Stomach (tissue), 19 donors: ENCODE data around the gene DMWD. TPM values are rescaled to one million over a fixed set of nuclear protein-coding genes. Genes with fewer than 3 reads are reported as not detected.

Source experiments
- DNase-seq, 2 donors: peaks; one replicate each; pipeline versions ENCODE4 v3.0.0 to v3.0.0-alpha.2; 2013 to 2019
- H3K27ac ChIP-seq, 5 donors: fragments of 200-600 bp in 4 of 5; sonication (generic) in 4 of 5; one replicate each; pipeline ENCODE4 v1.5.1; 2013 to 2019; ENCODE audit warnings: mild to moderate bottlenecking in 1 of 5, moderate library complexity in 1 of 5
- H3K27me3 ChIP-seq, 3 donors: fragments of 200-600 bp; sonication (generic); one replicate each; pipeline ENCODE4 v1.5.1; 2017 to 2019; ENCODE audit warnings: mixed run types in 1 of 3
- H3K36me3 ChIP-seq, 4 donors: fragments of 200-600 bp; sonication (generic); 1 replicate in 3 of 4; 2 replicates in 1 of 4; pipeline ENCODE4 v1.5.1; 2016 to 2019
- H3K4me1 ChIP-seq, 4 donors: fragments of 200-600 bp; sonication (generic); one replicate each; pipeline ENCODE4 v1.5.1; 2016 to 2019
- H3K4me3 ChIP-seq, 4 donors: fragments of 200-600 bp; sonication (generic) in 3 of 4; one replicate each; pipeline ENCODE4 v1.5.1; 2016 to 2019; ENCODE audit warnings: mild to moderate bottlenecking in 1 of 4
- H3K9me3 ChIP-seq, 4 donors: fragments of 200-600 bp; sonication (generic); one replicate each; pipeline ENCODE4 v1.5.1; 2016 to 2019
- EP300 ChIP-seq: sonication (generic); formaldehyde crosslinking; IDR thresholded peaks from one replicate; pipeline ENCODE4 v1.6.1; 2017; ENCODE audit warnings: antibody characterized with exemption
- POLR2A ChIP-seq, 4 donors: fragments of 450-650 bp; IDR thresholded peaks; one replicate each; pipeline ENCODE4 v1.6.1; 2016; ENCODE audit warnings: antibody characterized with exemption in 4 of 4, control low read depth in 2 of 4, mild to moderate bottlenecking in 1 of 4, moderate library complexity in 1 of 4
- POLR2AphosphoS5 ChIP-seq, 3 donors: sonication (generic); formaldehyde crosslinking; IDR thresholded peaks; one replicate each; pipeline ENCODE4 v1.6.1; 2016; ENCODE audit warnings: antibody characterized with exemption in 3 of 3
- WGBS, 5 donors: extraction: QIAGEN DNeasy Blood & Tissue Kit in 3 of 5; methylation state at CpG; one replicate each; pipeline versions ENCODE4 v1.1.5 to v1.1.7; 2013 to 2018; 5-methylcytosine and 5-hydroxymethylcytosine counted together
- intact Hi-C: fragments of 100-400 bp; cut with DNase I; formaldehyde crosslinking; loops from one replicate; pipeline ENCODE4 v1.15.1; 2023; ENCODE audit warnings: low total_unique reads
- long read RNA-seq, 10 donors: transcript quantifications; one replicate each; lab custom pipeline, GENCODE V29; 2026
- polyA plus RNA-seq, 3 donors: library from polyadenylated mRNA; stranded (reverse); fragments of 200-250 nt; gene quantifications; one replicate each; pipeline ENCODE4 v1.2.3, GENCODE V29; 2013
- total RNA-seq, 5 donors: library from RNA; depleted of rRNA; stranded (reverse); fragments of >200 nt; gene quantifications; one replicate each; pipeline versions ENCODE4 v1.1.0 to v1.2.3, GENCODE V29; 2014 to 2016
- TF ChIP-seq, protein P1 (sequence below), 7 experiments: fragments of 450-650 bp in 4 of 7; fragments of 200-600 bp in 3 of 7; sonication (generic) in 3 of 7; IDR thresholded peaks; one replicate each; pipeline ENCODE4 v1.5.1; 2016 to 2019; ENCODE audit warnings: antibody characterized with exemption in 7 of 7, control low read depth in 2 of 7, mild to moderate bottlenecking in 1 of 7
- donor health status: healthy with polysubstance abuse.
- donor health status: Bipolar disorder and iron deficiency.
- donor health status: healthy.

The DMWD gene, protein sequence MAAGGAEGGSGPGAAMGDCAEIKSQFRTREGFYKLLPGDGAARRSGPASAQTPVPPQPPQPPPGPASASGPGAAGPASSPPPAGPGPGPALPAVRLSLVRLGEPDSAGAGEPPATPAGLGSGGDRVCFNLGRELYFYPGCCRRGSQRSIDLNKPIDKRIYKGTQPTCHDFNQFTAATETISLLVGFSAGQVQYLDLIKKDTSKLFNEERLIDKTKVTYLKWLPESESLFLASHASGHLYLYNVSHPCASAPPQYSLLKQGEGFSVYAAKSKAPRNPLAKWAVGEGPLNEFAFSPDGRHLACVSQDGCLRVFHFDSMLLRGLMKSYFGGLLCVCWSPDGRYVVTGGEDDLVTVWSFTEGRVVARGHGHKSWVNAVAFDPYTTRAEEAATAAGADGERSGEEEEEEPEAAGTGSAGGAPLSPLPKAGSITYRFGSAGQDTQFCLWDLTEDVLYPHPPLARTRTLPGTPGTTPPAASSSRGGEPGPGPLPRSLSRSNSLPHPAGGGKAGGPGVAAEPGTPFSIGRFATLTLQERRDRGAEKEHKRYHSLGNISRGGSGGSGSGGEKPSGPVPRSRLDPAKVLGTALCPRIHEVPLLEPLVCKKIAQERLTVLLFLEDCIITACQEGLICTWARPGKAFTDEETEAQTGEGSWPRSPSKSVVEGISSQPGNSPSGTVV
- total RNA-seq (10 to 100 TPM in 4 of 5 donors, 1 to 10 TPM in 1; 5.3 to 52.1 (median 27.9) TPM), polyA plus RNA-seq (10 to 100 TPM; 12.8 to 17.4 (median 15.9) TPM)
- long read RNA-seq, donor 1, transcript DMWD-207 (1 exons, 782 nt), result major isoform, 7 of 10 reads
- long read RNA-seq, donor 1, partial matches to known transcripts, result 0 of 10 reads
- long read RNA-seq, donor 1, other reads (novel, unspliced or antisense), result 0 of 10 reads
- long read RNA-seq, donor 2, transcript DMWD-201 (5 exons, 3,305 nt), result major isoform, 5 of 11 reads
- long read RNA-seq, donor 2, partial matches to known transcripts, result 0 of 11 reads
- long read RNA-seq, donor 2, other reads (novel, unspliced or antisense), result 0 of 11 reads
- long read RNA-seq, donor 3, partial matches to known transcripts, result 0 of 6 reads
- long read RNA-seq, donor 3, other reads (novel, unspliced or antisense), result 0 of 6 reads
- long read RNA-seq, donor 4, partial matches to known transcripts, result 0 of 1 reads
- long read RNA-seq, donor 4, other reads (novel, unspliced or antisense), result 0 of 1 reads
- long read RNA-seq, donor 5, transcript DMWD-202 (4 exons, 3,292 nt), result major isoform, 8 of 22 reads
- long read RNA-seq, donor 5, partial matches to known transcripts, result 6 of 22 reads
- long read RNA-seq, donor 5, other reads (novel, unspliced or antisense), result 0 of 22 reads
- long read RNA-seq, donor 6, transcript DMWD-201 (5 exons, 3,305 nt), result minor isoform, 5 of 19 reads
- long read RNA-seq, donor 6, transcript DMWD-202 (4 exons, 3,292 nt), result minor isoform, 6 of 19 reads
- long read RNA-seq, donor 6, transcript DMWD-207 (1 exons, 782 nt), result major isoform, 7 of 19 reads
- long read RNA-seq, donor 6, partial matches to known transcripts, result 0 of 19 reads
- long read RNA-seq, donor 6, other reads (novel, unspliced or antisense), result 0 of 19 reads
- long read RNA-seq, donor 7, transcript DMWD-202 (4 exons, 3,292 nt), result major isoform, 5 of 16 reads
- long read RNA-seq, donor 7, partial matches to known transcripts, result 9 of 16 reads
- long read RNA-seq, donor 7, other reads (novel, unspliced or antisense), result 0 of 16 reads
- long read RNA-seq, donor 8, partial matches to known transcripts, result 7 of 12 reads
- long read RNA-seq, donor 8, other reads (novel, unspliced or antisense), result 0 of 12 reads
- long read RNA-seq, donor 9, partial matches to known transcripts, result 0 of 4 reads
- long read RNA-seq, donor 9, other reads (novel, unspliced or antisense), result 0 of 4 reads
- long read RNA-seq, donor 10, partial matches to known transcripts, result 0 of 3 reads
- long read RNA-seq, donor 10, other reads (novel, unspliced or antisense), result 0 of 3 reads

DNA sequence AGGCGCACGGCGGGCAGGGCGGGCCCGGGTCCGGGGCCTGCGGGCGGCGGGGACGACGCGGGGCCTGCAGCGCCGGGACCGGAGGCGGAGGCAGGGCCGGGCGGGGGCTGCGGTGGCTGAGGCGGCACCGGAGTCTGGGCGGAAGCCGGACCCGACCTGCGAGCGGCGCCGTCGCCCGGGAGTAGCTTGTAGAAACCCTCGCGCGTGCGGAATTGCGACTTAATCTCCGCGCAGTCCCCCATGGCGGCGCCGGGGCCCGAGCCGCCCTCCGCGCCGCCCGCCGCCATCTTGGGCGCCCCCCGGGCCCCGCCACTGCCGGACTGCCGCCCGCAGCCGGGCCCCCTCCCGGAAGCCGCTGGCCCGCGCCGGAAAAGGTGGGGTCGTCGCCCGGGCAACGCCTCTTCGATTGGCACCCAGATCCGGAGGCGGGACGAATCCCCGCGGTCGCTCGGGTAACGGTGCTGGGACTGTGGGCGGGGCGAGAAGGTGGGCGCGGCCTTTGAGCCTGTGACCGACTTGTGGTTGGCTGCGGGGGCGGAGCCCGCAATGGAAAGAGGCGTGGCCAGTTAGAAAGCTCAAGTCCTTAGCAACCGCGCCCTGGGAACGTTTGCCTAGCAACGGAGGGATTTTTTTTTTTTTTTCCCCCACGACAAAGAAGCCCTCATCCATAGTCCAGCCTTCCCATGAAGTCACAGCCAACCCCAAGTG lies at the start of gene DMWD:
TSS of gene DMWD (minus strand) at position 376 of the 708 bp plus-strand sequence. CDS start at position 287, 89 bp downstream.
- peaks cover 0 to 33% (median 0%) of the 10 kb centered on the region in 3 donors for H3K27me3 ChIP-seq
- H3K36me3 ChIP-seq, result peaks cover 29 to 34% (median 33%) of the 10 kb centered on the region in 4 donors
- peak within 1 kb of the TSS; percentile 62 to 93 (median 84) for H3K27ac ChIP-seq
- H3K9me3 ChIP-seq, result no peaks in the 10 kb centered on the region
- H3K4me1 ChIP-seq, result peaks cover 17 to 30% (median 22%) of the 10 kb centered on the region in 4 donors
- H3K4me3 ChIP-seq, result peak within 1 kb of the TSS; percentile 74 to 83 (median 77)
- intact Hi-C loops, result no loop called here
- peak; percentile 100 for DNase-seq
- WGBS, 5 donors, result 0 to 1% (median 1%) methylated on average over 35 to 86 of the region's 86 CpGs
- TF ChIP-seq, protein P1, sequence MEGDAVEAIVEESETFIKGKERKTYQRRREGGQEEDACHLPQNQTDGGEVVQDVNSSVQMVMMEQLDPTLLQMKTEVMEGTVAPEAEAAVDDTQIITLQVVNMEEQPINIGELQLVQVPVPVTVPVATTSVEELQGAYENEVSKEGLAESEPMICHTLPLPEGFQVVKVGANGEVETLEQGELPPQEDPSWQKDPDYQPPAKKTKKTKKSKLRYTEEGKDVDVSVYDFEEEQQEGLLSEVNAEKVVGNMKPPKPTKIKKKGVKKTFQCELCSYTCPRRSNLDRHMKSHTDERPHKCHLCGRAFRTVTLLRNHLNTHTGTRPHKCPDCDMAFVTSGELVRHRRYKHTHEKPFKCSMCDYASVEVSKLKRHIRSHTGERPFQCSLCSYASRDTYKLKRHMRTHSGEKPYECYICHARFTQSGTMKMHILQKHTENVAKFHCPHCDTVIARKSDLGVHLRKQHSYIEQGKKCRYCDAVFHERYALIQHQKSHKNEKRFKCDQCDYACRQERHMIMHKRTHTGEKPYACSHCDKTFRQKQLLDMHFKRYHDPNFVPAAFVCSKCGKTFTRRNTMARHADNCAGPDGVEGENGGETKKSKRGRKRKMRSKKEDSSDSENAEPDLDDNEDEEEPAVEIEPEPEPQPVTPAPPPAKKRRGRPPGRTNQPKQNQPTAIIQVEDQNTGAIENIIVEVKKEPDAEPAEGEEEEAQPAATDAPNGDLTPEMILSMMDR (IDR thresholded peaks at IDR 0.05), result no peak
- TF ChIP-seq POLR2AphosphoS5 (IDR thresholded peaks at IDR 0.05) (peak in 2 of 3 donors; percentile 19 to 76), POLR2A (IDR thresholded peaks at IDR 0.05) (no peak), EP300 (no peak)

DNA sequence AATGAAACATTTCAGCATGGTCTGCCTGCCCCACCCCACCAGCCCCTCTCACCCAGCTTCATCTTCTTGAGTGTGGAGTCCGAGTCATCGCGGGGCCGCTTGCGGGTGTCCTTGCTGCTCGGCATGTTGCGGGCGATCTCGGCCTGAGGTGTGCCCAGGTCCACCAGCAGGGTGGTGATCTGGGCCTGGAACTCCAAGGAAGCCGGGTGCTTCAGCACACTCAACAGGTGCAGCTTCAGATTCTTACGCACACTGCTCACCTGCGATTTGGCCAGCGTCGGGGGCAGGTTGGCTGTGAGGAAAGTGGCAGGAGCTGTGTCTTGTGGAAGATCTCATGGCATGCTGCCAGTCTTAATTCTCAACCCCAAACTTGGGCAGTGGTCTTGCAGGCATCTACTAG lies 49.6 kb upstream of the DMWD start:
- H3K27ac ChIP-seq, result no peak overlapping the region
- TF ChIP-seq EP300 (no peak), POLR2AphosphoS5 (IDR thresholded peaks at IDR 0.05) (no peak), POLR2A (IDR thresholded peaks at IDR 0.05) (no peak)
- TF ChIP-seq, protein P1 (IDR thresholded peaks at IDR 0.05), result no peak
- H3K27me3 ChIP-seq, result no peaks in the 10 kb centered on the region
- peaks cover 71 to 100% (median 100%) of the 10 kb centered on the region in 4 donors for H3K36me3 ChIP-seq
- H3K9me3 ChIP-seq, result no peaks in the 10 kb centered on the region
- intact Hi-C loops, result no loop called here
- no peak for DNase-seq
- WGBS, 5 donors, result 91 to 97% (median 95%) methylated on average over 14 of the region's 14 CpGs
- H3K4me1 ChIP-seq, result no peaks in the 10 kb centered on the region
- H3K4me3 ChIP-seq, result no peak overlapping the region

DNA sequence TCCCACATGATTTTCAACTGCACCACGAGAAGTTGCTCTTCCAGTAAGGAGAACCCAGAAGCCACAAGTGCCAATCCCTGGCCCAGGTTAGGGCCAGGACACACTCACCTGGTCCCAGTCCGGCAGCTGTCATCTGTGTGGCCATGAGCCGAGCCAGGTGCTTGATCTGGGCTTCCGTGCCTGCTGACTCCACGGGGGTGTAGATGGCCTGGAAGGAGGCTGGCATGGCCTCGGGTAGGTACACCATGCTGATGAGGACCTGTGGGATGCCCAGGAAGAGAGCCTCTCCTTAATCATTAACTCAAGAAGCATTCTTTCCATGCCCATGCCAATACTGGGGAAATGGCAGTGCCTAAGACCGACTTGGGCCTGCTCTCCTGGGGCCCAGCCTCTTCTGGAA lies 42.3 kb upstream of the DMWD start:
- intact Hi-C loops, result no loop called here
- no peak for DNase-seq
- 77 to 90% (median 82%) methylated on average over 5 to 7 of the region's 7 CpGs for WGBS, 5 donors
- Histone ChIP-seq H3K4me3 (no peak overlapping the region), H3K27me3 (no peaks in the 10 kb centered on the region), H3K27ac (no peak overlapping the region), H3K4me1 (no peaks in the 10 kb centered on the region), H3K36me3 (peaks cover 88 to 100% (median 100%) of the 10 kb centered on the region in 4 donors), H3K9me3 (no peaks in the 10 kb centered on the region)
- TF ChIP-seq EP300, result no peak
- TF ChIP-seq, protein P1 (IDR thresholded peaks at IDR 0.05), result no peak
- TF ChIP-seq POLR2AphosphoS5 (IDR thresholded peaks at IDR 0.05), result no peak
- TF ChIP-seq POLR2A (IDR thresholded peaks at IDR 0.05), result no peak
